ENCODE measurements around the gene SNAP29. TPM values are rescaled to one million over a fixed set of nuclear protein-coding genes. Genes with fewer than 3 reads are reported as not detected.
"Not testable (repeated sequence)": the region's sequence is repeated elsewhere in the genome, so short reads cannot be mapped to it uniquely, and the experiment has no call there.

The SNAP29 gene
- total and polyA plus RNA-seq, 8 donors, result 6.6 to 16.1 (median 11.7) TPM

DNA sequence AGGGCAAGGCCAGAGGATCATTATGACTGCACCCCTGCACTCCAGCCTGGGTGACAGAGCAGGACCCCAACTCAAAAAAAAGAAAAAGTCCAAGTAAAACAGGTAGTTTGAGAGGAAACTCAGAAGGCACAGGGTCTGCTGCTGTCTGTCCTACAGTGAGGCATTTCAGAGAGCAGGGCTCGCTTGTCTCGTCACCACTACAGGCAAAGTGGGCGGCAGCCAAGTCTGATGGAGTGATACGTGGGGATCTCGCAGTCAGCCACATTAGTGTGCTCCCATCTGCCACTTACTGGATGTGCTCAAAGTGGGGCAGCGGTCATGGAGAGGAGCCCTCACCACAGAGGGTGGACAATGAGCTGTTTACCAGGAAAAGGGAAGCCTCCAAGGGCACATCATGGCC, 42.2 kb upstream of the SNAP29 start:
- ATAC-seq, result no peak
- H3K36me3 ChIP-seq, result peaks cover 0 to 26% (median 6%) of the 10 kb centered on the region in 3 donors

GRCh38 chr22:20818471-20818870, 40.3 kb upstream of the SNAP29 start:
- intact Hi-C loops (cut with DNase I), result no loop called here
- TF ChIP-seq CTCF (IDR thresholded peaks at IDR 0.05), result no peak
- no peaks in the 10 kb centered on the region for H3K4me1 ChIP-seq
- no peak overlapping the region for H3K27ac ChIP-seq
- H3K4me3 ChIP-seq, result no peak overlapping the region
- H3K9me3 ChIP-seq, result no peaks in the 10 kb centered on the region
- WGBS, 2 donors, result 85 to 95% methylated on average over 3 of the region's 3 CpGs
- no peaks in the 10 kb centered on the region for H3K27me3 ChIP-seq
- FAIRE-seq, result no peak
- no peak for ATAC-seq
- peaks cover 0 to 22% (median 0%) of the 10 kb centered on the region in 3 donors for H3K36me3 ChIP-seq
- no peak for DNase-seq

More for the DNA sequence above, 42.2 kb upstream of the SNAP29 start:
- WGBS, 2 donors, result 97 to 98% methylated on average over 6 of the region's 6 CpGs
- Histone ChIP-seq H3K27ac (no peak overlapping the region), H3K4me1 (no peaks in the 10 kb centered on the region), H3K9me3 (no peaks in the 10 kb centered on the region), H3K4me3 (no peak overlapping the region), H3K27me3 (no peaks in the 10 kb centered on the region)
- DNase-seq, result no peak
- intact Hi-C loops (cut with DNase I), result no loop called here
- no peak for FAIRE-seq
- no peak for TF ChIP-seq CTCF (IDR thresholded peaks at IDR 0.05)

GRCh38 chr22:20819471-20819870, 39.3 kb upstream of the SNAP29 start:
- Histone ChIP-seq H3K27ac (no peak overlapping the region), H3K9me3 (no peaks in the 10 kb centered on the region), H3K36me3 (peaks cover 0 to 21% (median 0%) of the 10 kb centered on the region in 3 donors), H3K4me3 (no peak overlapping the region), H3K27me3 (no peaks in the 10 kb centered on the region), H3K4me1 (no peaks in the 10 kb centered on the region)
- no peak for FAIRE-seq
- DNase-seq, result no peak
- WGBS, 2 donors, result 97 to 99% methylated on average over 9 of the region's 9 CpGs
- ATAC-seq, result no peak
- intact Hi-C loops (cut with DNase I), result no loop called here
- no peak for TF ChIP-seq CTCF (IDR thresholded peaks at IDR 0.05)

GRCh38 chr22:20821717-20822239, 37.0 kb upstream of the SNAP29 start:
- H3K36me3 ChIP-seq, result peaks cover 0 to 17% (median 0%) of the 10 kb centered on the region in 3 donors
- WGBS, 2 donors, result 96 to 97% methylated on average over 8 of the region's 8 CpGs

DNA sequence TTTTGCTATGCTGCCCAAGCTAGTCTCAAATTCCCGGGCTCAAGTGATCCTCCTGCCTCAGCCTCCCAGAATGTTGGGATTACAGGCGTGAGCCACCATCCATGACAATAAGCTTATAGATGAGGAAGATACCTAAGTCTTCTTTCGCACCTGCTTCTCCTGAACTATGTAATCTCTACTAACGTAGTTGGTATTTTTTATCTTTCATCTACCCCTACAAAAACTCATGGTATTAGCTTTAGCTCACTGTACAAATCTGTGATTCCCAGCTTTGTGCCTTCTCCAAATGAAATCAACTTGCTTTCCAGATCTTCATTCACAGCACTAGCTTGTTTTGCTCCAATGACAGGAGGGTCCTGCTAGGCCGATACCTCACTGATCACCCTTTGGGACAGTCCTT, 36.6 kb upstream of the SNAP29 start:
- DNase-seq, result no peak
- no peak for TF ChIP-seq CTCF (IDR thresholded peaks at IDR 0.05)
- Histone ChIP-seq H3K27me3 (no peaks in the 10 kb centered on the region), H3K27ac (no peak overlapping the region), H3K4me3 (no peak overlapping the region), H3K4me1 (no peaks in the 10 kb centered on the region), H3K9me3 (no peaks in the 10 kb centered on the region), H3K36me3 (peaks cover 0 to 16% (median 0%) of the 10 kb centered on the region in 3 donors)
- 94 to 99% methylated on average over 5 of the region's 5 CpGs for WGBS, 2 donors
- no peak for FAIRE-seq
- intact Hi-C loops (cut with DNase I), result no loop called here
- ATAC-seq, result no peak

More at GRCh38 chr22:20821717-20822239, 37.0 kb upstream of the SNAP29 start:
- ATAC-seq; H3K9me3 ChIP-seq; H3K4me1 ChIP-seq; FAIRE-seq; H3K27me3 ChIP-seq; intact Hi-C loops (cut with DNase I); DNase-seq; H3K4me3 ChIP-seq; H3K27ac ChIP-seq: not testable (repeated sequence)

All from pancreas (tissue), 10 donors.